Occipital lobe (tissue), 3 donors: ENCODE results near the gene NME3. TPM values are rescaled to one million over a fixed set of nuclear protein-coding genes. Genes with fewer than 3 reads are reported as not detected.

Experiments
- DNase-seq: peaks from one replicate; lab custom pipeline; 2025; lab: John Stamatoyannopoulos, UW
- small RNA-seq: library from RNA; depleted of rRNA; stranded (forward); fragments of <200 nt; gene quantifications from one replicate; pipeline ENCODE3, GENCODE V24; 2014
- total RNA-seq: library from RNA; depleted of rRNA; stranded (reverse); fragments of >200 nt; gene quantifications from one replicate; pipeline ENCODE4 v1.2.3, GENCODE V29; 2014

Gene NME3
- total RNA-seq, 1 donor from 2014 or later = 26.2 TPM

GRCh38 chr16:1727651-1728624 is 43.4 kb downstream of the NME3 start:
- no peak for DNase-seq

- no peak for DNase-seq
Observed at GRCh38 chr16:1726661-1727502, 44.5 kb downstream of the NME3 start.

- DNase-seq = no peak
Observed at GRCh38 chr16:1724491-1724890, 46.9 kb downstream of the NME3 start.

GRCh38 chr16:1723450-1724147 is 47.7 kb downstream of the NME3 start:
- DNase-seq = no peak

GRCh38 chr16:1721372-1721771 is 50.0 kb downstream of the NME3 start:
- no peak for DNase-seq

Small RNA genes within 50 kb of the gene (small RNA-seq; reads per million reads assigned to genes)
- 0.09 reads per million for gene MIR3177

Other genes with a start within 250 kb of the NME3 start
- 2.5 TPM for gene TMEM204, start 237.9 kb downstream of the NME3 start, total RNA-seq
- 51.0 TPM for gene IFT140, start 159.5 kb downstream of the NME3 start, total RNA-seq
- gene CRAMP1, start 159.2 kb downstream of the NME3 start, total RNA-seq = 8.0 TPM
- gene JPT2, start 93.3 kb downstream of the NME3 start, total RNA-seq = 28.5 TPM
- 84.5 TPM for gene MAPK8IP3, start 65.3 kb downstream of the NME3 start, total RNA-seq
- 6.9 TPM for gene EME2, start 1.3 kb upstream of the NME3 start, total RNA-seq
- 30.6 TPM for gene MRPS34, start 1.6 kb upstream of the NME3 start, total RNA-seq
- gene SPSB3, start 11.0 kb upstream of the NME3 start, total RNA-seq = 60.5 TPM
- 37.9 TPM for gene NUBP2, start 11.4 kb upstream of the NME3 start, total RNA-seq
- not detected for gene IGFALS, start 22.2 kb upstream of the NME3 start, total RNA-seq
- 49.1 TPM for gene HAGH, start 55.3 kb upstream of the NME3 start, total RNA-seq
- gene FAHD1, start 55.7 kb upstream of the NME3 start, total RNA-seq = 63.6 TPM
- gene MEIOB, start 100.6 kb upstream of the NME3 start, total RNA-seq = not detected
- not detected for gene HS3ST6, start 146.9 kb upstream of the NME3 start, total RNA-seq
- 3.6 TPM for gene MSRB1, start 171.7 kb upstream of the NME3 start, total RNA-seq
- not detected for gene RPL3L, start 183.1 kb upstream of the NME3 start, total RNA-seq
- gene NDUFB10, start 188.0 kb upstream of the NME3 start, total RNA-seq = 63.9 TPM
- gene RPS2, start 193.3 kb upstream of the NME3 start, total RNA-seq = 1,574 TPM
- gene RNF151, start 195.3 kb upstream of the NME3 start, total RNA-seq = not detected
- gene TBL3, start 200.5 kb upstream of the NME3 start, total RNA-seq = 12.0 TPM
- 0.78 TPM for gene NOXO1, start 209.9 kb upstream of the NME3 start, total RNA-seq
- 10.9 TPM for gene GFER, start 212.7 kb upstream of the NME3 start, total RNA-seq
- 81.3 TPM for gene SYNGR3, start 218.4 kb upstream of the NME3 start, total RNA-seq
- 5.5 TPM for gene ZNF598, start 238.3 kb upstream of the NME3 start, total RNA-seq
- not detected for gene NPW, start 248.2 kb upstream of the NME3 start, total RNA-seq